ENCODE data around the gene TECTB.
A peak's percentile ranks its signal among the peaks of the same experiment; 100 is the strongest.
"Not testable (repeated sequence)": the region's sequence is repeated elsewhere in the genome, so short reads cannot be mapped to it uniquely, and the experiment has no call there.

The TECTB gene

DNA sequence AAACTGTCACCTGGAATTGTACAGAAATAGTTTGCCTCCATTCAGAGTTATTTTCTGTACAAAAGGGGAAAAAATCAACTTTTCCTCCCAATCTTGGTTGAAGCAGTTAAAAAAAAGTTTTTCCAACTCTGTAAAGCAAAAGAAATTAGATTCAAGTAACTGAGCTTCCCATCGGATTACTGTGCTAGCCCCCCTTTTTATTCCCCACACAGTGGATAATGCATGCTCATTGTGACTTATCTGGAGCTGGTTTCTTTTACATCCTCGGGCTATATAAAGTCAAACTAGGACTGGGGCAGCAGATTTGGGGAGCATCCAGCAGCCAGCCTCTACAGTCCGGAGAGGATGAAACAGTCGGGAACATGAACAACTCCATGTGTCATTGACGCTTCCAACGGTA is at the start of gene TECTB:
Gene TECTB (plus strand): TSS at position 301 of the 400 bp plus-strand sequence. CDS start 335 bp downstream, outside the sequence.
- no peak for DNase-seq

DNA sequence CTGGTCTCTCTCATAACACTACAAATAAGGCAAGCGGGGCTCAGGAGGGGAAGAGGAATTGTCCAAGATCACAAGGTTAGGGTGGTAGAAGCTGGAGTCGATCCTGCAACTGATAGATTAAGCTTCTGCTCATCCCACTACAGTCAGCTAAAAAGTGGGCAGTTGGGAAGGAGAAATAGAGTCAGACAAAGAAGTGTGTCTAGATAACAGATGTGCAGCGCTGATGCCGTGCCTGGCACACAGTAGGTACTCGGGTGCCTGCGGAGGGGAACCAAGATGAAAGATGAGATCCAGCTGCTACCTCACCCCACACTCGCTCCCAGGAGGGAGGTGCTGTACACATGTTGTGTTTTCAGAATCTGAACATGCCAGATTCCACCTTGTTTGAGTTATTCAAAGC is 48.1 kb upstream of the TECTB start:
- DNase-seq: no peak

GRCh38 chr10:112235920-112236319 is 47.3 kb upstream of the TECTB start:
- DNase-seq: peak; percentile 32

- DNase-seq: no peak
Observed at GRCh38 chr10:112236486-112236885, 46.7 kb upstream of the TECTB start.

GRCh38 chr10:112239347-112239746 is 43.9 kb upstream of the TECTB start:
- DNase-seq: no peak

GRCh38 chr10:112240441-112240840 is 42.8 kb upstream of the TECTB start:
- DNase-seq: no peak

- no peak for DNase-seq
Observed at GRCh38 chr10:112241651-112242341, 41.4 kb upstream of the TECTB start.

DNA sequence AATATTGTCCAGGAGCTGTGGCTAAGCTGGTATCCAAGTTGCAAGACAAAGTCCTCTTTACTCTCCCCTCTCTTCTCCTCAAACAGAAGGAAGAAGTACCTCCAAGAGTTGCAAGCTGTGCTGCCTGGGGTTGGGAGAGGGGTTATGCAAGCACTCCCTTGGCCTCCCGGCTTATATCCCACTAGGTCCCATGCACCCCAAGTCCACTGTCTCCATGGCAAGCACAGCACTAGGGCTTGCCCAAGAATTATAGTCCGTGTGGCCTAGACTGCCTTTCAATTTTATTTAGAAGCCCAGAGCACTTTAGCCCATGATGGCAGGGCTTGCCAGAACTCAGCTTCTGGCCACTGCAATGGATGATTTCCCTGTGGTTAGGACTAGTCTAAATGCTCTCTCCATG is 40.4 kb upstream of the TECTB start:
- DNase-seq: no peak

DNA sequence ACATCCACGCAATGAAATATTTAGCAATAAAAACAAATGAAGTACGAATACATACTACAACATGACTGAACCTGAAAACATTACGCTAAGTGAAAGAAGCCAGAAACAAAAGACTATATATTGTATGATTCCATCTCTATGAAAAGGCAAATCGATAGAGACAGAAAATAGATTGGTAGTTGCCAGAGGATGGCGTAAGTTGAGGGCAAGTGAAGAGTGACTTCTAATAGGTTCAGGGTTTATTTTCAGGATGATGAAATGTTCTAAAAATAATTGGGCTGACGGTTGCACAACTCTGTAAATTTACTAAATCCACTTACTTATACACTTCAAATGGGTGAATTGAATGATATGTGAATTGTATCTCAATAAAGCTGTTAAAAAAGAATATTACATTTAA is 39.5 kb upstream of the TECTB start:
- no peak for DNase-seq

DNA sequence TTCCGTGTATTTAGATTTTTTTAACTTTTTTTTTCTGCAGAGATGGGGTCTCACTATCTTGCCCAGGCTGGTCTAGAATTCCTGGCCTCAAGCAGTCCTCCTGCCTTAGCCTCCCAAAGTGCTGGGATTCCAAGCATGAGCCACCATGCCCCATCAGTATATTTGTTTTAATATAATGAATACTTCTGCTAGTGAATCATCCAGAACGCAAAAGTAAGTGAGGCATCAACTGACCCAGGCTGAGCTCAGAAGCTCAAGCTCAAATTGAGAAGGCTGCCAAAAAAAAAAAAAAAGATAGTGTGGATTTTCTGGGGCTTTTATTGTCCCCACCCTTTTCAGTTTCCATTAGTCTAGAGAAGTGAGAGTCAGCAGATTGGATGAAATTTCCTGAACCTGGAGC is 39.0 kb upstream of the TECTB start:
- peak; percentile 74 for DNase-seq

DNA sequence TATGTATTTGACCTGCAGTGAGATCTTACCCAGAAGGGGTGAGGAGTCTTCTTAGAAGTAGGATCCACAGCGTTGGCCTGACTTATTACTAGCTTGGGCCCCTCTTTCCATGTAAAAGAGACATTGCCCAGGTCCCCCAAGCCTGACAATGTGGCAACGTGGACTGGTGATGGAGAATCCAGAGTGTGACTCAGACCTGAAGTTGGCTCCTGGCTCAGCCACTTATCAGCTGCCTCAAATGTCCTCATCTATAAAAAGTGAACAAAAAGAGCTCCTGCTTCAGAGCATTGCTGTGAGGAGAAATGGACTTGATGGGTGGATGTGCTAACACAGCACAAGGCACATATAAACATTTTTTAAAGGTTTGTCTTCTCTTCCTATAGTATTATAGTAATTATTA is 35.4 kb upstream of the TECTB start:
- DNase-seq: no peak

DNA sequence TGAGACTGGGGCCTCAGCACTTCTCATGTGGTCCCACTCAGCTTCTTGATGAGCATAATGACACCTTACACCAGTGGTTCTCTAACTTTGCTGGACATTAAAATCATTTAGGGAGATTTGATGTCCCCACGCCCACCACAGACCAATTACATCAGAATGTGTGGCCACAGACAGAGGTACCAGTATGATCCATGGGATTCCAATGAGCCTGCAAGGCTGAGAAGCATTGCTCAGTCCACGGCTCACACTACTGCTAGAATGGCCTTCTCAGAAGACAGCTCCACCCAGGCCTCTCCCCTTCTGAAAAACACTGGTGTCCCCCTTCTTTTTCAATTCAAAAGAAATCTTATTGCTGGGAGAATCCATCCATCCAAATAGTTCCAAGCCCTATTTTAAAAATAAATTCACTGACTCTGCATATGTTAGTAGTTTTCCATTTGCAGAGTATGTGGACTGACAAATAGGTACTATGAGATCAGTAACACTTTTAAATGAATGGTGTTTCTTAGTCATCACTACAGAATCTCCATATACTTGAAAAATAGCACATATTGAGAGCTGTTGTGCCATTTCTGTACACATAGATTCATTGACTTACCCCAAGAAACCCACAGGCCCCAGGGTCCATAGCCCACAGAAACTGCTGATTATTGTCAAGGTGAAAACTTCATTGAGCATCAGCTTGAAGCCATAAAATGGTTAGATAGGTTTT is 34.5 kb upstream of the TECTB start:
- no peak for DNase-seq

DNA sequence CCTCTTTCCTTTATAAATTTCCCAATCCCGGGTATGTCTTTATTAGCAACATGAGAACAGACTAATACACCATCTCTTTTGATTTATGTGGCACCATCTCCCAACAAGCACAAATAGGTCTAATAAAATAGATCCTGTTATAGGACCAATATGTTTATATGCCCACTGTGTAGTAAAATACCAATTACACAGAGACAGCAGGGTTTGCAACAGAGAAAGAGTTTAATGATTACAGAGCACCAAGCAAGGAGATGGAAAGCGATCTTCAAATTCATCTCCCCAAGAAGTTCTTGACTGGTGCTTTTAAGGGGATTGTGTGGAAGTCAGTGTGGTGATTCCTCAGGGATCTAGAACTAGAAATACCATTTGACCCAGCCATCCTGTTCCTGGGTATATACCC is 33.5 kb upstream of the TECTB start:
- DNase-seq: no peak

DNA sequence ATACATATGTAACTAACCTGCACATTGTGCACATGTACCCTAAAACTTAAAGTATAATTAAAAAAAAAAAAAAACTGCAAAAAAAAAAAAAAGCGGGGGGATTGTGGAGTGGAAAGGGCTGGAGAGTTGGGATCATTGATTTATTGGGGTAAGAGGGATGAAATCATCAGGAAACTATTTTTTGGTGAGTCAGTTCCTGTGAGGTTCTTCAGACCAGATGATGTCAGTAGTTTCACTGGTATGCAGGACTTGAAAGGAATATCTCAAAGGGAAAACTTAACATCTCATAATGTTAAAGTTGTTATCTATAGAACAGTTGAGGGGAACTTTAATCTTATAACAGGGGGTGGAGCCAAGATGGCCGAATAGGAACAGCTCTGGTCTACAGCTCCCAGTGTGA is 32.6 kb upstream of the TECTB start:
- DNase-seq: peak; percentile 93

- not testable (repeated sequence) for DNase-seq
Observed at GRCh38 chr10:112251238-112251637, 32.0 kb upstream of the TECTB start.

- DNase-seq: no peak
Observed at GRCh38 chr10:112258407-112258806, 24.8 kb upstream of the TECTB start.

DNA sequence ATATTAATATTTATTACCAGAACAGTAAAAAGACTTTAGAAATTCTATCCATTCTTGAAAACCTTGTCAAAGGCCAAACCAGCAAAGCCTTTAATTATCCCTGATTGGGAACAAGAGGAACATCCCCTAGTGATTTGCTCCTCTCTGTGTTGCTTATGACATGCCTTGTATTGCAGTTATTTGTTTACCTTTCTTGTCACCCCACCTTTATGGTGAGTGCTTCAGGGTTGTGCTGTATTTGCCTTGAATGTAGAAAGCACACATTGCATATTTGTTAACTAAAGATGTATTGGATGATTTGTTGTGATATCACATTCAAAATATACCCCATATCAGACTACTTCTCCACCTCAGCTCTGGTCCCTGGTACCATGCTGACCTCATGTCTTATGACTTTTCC is 23.5 kb upstream of the TECTB start:
- DNase-seq: no peak

- no peak for DNase-seq
Observed at GRCh38 chr10:112260831-112261230, 22.4 kb upstream of the TECTB start.

- DNase-seq: peak; percentile 83
Observed at GRCh38 chr10:112261281-112261822, 21.8 kb upstream of the TECTB start.

- DNase-seq: peak; percentile 45
Observed at GRCh38 chr10:112262546-112262945, 20.7 kb upstream of the TECTB start.

- no peak for DNase-seq
Observed at GRCh38 chr10:112265745-112266144, 17.5 kb upstream of the TECTB start.

DNA sequence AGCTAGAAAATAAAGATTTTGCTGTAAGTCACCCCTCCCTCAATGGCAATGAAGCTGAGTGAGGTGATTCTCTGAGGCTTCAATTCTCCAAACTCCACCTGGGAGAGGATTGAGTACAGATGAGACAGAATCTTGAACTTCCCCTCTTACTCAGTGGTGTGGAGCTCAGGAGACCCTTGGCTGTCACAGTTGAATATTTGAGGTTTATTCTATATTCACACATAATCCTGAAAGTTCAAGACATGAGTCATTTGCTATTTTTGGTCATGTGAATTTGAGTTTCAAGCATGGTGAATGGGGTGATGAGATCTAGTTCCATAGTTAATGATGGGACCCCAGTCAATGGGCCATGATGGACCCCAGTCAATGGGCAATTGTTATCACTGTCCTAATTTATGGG is 13.9 kb upstream of the TECTB start:
- DNase-seq: peak; percentile 86

DNA sequence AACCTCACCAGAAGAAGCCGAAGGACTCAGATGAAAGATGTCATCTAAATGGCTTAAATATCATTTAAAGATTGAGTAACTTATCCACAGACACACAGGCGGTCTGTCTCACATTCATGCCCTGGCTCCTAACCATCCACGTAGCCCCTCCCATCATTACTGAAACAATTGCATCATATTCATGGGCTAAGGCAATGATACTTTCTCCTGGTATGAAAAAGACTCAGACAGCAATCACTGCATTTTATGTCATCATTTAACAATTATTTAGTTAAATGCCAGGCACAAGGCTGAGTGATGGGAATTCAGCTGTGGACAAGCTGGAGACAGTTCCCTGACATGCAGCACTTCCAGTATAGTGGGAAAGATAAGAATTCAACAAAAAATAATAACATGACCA is 11.2 kb upstream of the TECTB start:
- peak; percentile 90 for DNase-seq

DNA sequence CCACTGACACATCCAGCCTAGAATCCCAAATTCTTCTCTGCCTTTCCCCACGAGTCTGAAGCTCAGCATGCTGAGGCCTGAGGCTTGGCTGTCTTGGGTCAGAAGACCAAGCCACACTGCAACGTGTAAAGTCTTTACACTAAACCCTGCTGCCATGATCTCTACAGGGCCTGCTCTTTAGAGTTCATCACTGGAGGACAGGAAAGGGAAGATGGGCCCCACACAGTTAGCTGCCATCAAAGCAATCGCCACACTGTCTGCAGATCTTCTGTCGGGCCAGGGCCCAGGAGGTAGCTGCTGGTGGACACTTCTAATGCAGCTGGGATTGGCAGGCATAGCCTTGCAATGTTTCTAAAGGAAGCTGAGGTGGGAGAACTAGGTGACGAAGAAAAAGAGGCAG is 8.4 kb upstream of the TECTB start:
- no peak for DNase-seq
